ENCODE data around the gene ISLR. TPM values are rescaled to one million over a fixed set of nuclear protein-coding genes. Genes with fewer than 3 reads are reported as not detected.

ISLR gene
- total RNA-seq, 2 experiments from 2014 or later = not detected

- Mint-ChIP-seq H3K4me3 (peak overlapping the region; percentile 47), H3K36me3 (ENCODE audit: low read depth) (peaks cover 2% of the 10 kb centered on the region), H3K27ac (peak overlapping the region; percentile 25), H3K4me1 (peaks cover 42% of the 10 kb centered on the region), H3K9me3 (no peaks in the 10 kb centered on the region), H3K27me3 (peaks cover 87% of the 10 kb centered on the region)
- ChIA-PET CTCF (interaction anchor here (0.6 to 1.0 kb wide), 2 partner anchors 11 to 551 kb away, joined by 3 to 4 read pairs; no protein-coding TSS in a partner anchor), POLR2A (no interaction called here)
- DNase-seq = no peak
Measured at GRCh38 chr15:74132681-74133651, 40.5 kb upstream of the ISLR start.

GRCh38 chr15:74133694-74134386 lies 39.7 kb upstream of the ISLR start:
- CTCF ChIA-PET = interaction anchor here (1.0 kb wide), 1 partner anchor 10 kb away, joined by 3 read pairs; no protein-coding TSS in a partner anchor
- H3K4me1 Mint-ChIP-seq = peaks cover 40% of the 10 kb centered on the region
- no peaks in the 10 kb centered on the region for H3K9me3 Mint-ChIP-seq
- H3K4me3 Mint-ChIP-seq = peak overlapping the region; percentile 22
- H3K36me3 Mint-ChIP-seq (ENCODE audit: low read depth) = peaks cover 2% of the 10 kb centered on the region
- H3K27ac Mint-ChIP-seq = no peak overlapping the region
- DNase-seq = no peak
- POLR2A ChIA-PET = no interaction called here
- peaks cover 88% of the 10 kb centered on the region for H3K27me3 Mint-ChIP-seq

DNA sequence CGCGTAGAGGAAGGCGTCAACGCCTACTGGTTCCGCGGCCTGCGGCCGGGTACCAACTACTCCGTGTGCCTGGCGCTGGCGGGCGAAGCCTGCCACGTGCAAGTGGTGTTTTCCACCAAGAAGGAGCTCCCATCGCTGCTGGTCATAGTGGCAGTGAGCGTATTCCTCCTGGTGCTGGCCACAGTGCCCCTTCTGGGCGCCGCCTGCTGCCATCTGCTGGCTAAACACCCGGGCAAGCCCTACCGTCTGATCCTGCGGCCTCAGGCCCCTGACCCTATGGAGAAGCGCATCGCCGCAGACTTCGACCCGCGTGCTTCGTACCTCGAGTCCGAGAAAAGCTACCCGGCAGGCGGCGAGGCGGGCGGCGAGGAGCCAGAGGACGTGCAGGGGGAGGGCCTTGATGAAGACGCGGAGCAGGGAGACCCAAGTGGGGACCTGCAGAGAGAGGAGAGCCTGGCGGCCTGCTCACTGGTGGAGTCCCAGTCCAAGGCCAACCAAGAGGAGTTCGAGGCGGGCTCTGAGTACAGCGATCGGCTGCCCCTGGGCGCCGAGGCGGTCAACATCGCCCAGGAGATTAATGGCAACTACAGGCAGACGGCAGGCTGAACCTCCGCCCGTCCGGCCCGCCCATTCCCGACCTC lies 39.0 kb upstream of the ISLR start:
- H3K36me3 Mint-ChIP-seq (ENCODE audit: low read depth) = peaks cover 2% of the 10 kb centered on the region
- ChIA-PET POLR2A (no interaction called here), CTCF (no interaction called here)
- H3K9me3 Mint-ChIP-seq = no peaks in the 10 kb centered on the region
- peaks cover 38% of the 10 kb centered on the region for H3K4me1 Mint-ChIP-seq
- peaks cover 86% of the 10 kb centered on the region for H3K27me3 Mint-ChIP-seq
- H3K4me3 Mint-ChIP-seq = peak overlapping the region; percentile 48
- DNase-seq = no peak
- H3K27ac Mint-ChIP-seq = peak overlapping the region; percentile 69

- peaks cover 34% of the 10 kb centered on the region for H3K4me1 Mint-ChIP-seq
- DNase-seq = no peak
Measured at GRCh38 chr15:74135041-74135565, 38.4 kb upstream of the ISLR start.

DNA sequence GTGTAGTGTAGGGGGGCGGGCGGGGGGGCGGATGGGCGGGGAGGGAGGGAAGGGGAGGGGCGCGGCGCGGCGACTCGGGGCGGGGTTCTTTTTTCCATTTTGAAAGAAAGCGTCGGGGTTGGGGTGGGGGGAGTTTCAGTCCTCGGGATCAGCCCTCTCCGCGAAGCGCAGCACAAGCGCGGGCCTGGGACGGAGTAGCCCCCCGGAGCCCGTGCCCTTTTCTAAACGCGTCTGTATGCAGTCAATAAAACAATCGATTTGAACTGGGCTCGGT lies 37.0 kb upstream of the ISLR start:
- DNase-seq = no peak
- ChIA-PET POLR2A (no interaction called here), CTCF (no interaction called here)
- Mint-ChIP-seq H3K36me3 (ENCODE audit: low read depth) (no peaks in the 10 kb centered on the region), H3K4me1 (peaks cover 29% of the 10 kb centered on the region), H3K9me3 (no peaks in the 10 kb centered on the region), H3K27ac (no peak overlapping the region), H3K27me3 (peaks cover 73% of the 10 kb centered on the region), H3K4me3 (peak overlapping the region; percentile 51)

More at GRCh38 chr15:74135041-74135565, 38.4 kb upstream of the ISLR start:
- ChIA-PET CTCF (no interaction called here), POLR2A (no interaction called here)
- Mint-ChIP-seq H3K27ac (peak overlapping the region; percentile 69), H3K27me3 (peaks cover 82% of the 10 kb centered on the region), H3K9me3 (no peaks in the 10 kb centered on the region), H3K4me3 (peak overlapping the region; percentile 48), H3K36me3 (ENCODE audit: low read depth) (peaks cover 2% of the 10 kb centered on the region)

GRCh38 chr15:74136814-74137536 lies 36.5 kb upstream of the ISLR start:
- Mint-ChIP-seq H3K4me3 (peak overlapping the region; percentile 51), H3K27me3 (peaks cover 68% of the 10 kb centered on the region), H3K36me3 (ENCODE audit: low read depth) (no peaks in the 10 kb centered on the region), H3K27ac (no peak overlapping the region), H3K9me3 (no peaks in the 10 kb centered on the region), H3K4me1 (peaks cover 27% of the 10 kb centered on the region)
- ChIA-PET CTCF (no interaction called here), POLR2A (no interaction called here)
- DNase-seq = no peak

DNA sequence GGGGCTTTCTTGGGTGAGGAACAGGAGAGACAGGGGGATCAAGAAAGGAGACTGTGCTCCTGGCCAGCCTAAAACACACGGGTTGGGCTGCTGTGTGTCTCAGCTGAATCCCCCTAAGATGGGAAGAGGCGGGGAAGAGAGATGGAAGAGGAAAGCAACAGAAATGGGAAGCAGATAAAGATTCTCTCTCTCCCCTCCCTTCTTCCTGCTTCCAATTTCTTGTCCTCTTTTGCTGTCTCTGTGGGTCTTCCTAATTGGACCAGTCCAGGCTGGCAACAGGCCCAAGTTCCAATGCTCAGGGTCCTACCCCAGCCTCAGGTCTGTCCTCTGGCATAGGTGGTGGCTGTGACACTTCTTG lies 36.0 kb upstream of the ISLR start:
- H3K4me3 Mint-ChIP-seq = no peak overlapping the region
- ChIA-PET CTCF (no interaction called here), POLR2A (no interaction called here)
- DNase-seq = no peak
- peaks cover 65% of the 10 kb centered on the region for H3K27me3 Mint-ChIP-seq
- peaks cover 25% of the 10 kb centered on the region for H3K4me1 Mint-ChIP-seq
- H3K9me3 Mint-ChIP-seq = no peaks in the 10 kb centered on the region
- no peaks in the 10 kb centered on the region for H3K36me3 Mint-ChIP-seq (ENCODE audit: low read depth)
- H3K27ac Mint-ChIP-seq = no peak overlapping the region

GRCh38 chr15:74138642-74139041 lies 34.9 kb upstream of the ISLR start:
- CTCF ChIA-PET = no interaction called here
- no peak overlapping the region for H3K27ac Mint-ChIP-seq

GRCh38 chr15:74141591-74141990 lies 31.9 kb upstream of the ISLR start:
- Mint-ChIP-seq H3K36me3 (ENCODE audit: low read depth) (no peaks in the 10 kb centered on the region), H3K4me1 (peaks cover 7% of the 10 kb centered on the region), H3K27ac (no peak overlapping the region), H3K27me3 (peaks cover 56% of the 10 kb centered on the region), H3K9me3 (no peaks in the 10 kb centered on the region), H3K4me3 (no peak overlapping the region)
- DNase-seq = no peak
- ChIA-PET CTCF (no interaction called here), POLR2A (no interaction called here)

More at GRCh38 chr15:74138642-74139041, 34.9 kb upstream of the ISLR start:
- Mint-ChIP-seq H3K4me1 (peaks cover 18% of the 10 kb centered on the region), H3K27me3 (peaks cover 58% of the 10 kb centered on the region), H3K4me3 (no peak overlapping the region), H3K9me3 (no peaks in the 10 kb centered on the region), H3K36me3 (ENCODE audit: low read depth) (no peaks in the 10 kb centered on the region)
- DNase-seq = no peak
- POLR2A ChIA-PET = no interaction called here

DNA sequence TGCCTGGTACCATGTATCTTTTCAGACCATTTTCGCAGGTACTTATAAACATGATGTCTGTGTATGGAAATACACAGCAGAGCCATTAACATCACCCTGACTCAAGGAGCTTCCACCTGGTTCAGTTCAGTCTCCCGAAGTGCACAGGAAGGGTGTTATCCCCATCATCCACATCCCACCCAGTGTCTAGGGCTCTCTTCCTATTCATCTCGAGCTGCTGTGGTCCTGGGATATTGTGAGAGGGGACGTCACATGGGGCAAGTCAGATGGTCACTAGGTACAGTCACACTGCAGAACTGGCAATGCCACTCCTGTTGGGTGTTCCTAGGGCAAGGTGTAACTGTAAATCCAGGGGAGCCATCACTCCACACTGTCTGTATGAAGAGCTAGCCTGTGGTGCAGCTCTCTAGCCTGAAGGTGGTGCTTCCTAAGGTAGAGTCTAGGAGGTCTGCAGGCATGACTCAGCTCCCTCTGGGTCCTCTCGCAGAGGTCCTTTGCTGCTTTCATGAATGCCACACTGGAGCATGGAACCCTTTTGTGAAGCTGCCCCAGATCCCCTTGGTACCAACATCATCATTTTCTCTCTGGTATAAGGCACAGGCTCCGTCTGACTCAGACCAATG lies 29.2 kb upstream of the ISLR start:
- Mint-ChIP-seq H3K4me1 (no peaks in the 10 kb centered on the region), H3K4me3 (no peak overlapping the region), H3K27me3 (peaks cover 54% of the 10 kb centered on the region), H3K36me3 (ENCODE audit: low read depth) (no peaks in the 10 kb centered on the region), H3K27ac (no peak overlapping the region), H3K9me3 (no peaks in the 10 kb centered on the region)
- DNase-seq = no peak
- ChIA-PET CTCF (interaction anchor here (0.8 to 1.2 kb wide), 2 partner anchors 11 to 12 kb away, joined by 3 read pairs; no protein-coding TSS in a partner anchor), POLR2A (no interaction called here)

DNA sequence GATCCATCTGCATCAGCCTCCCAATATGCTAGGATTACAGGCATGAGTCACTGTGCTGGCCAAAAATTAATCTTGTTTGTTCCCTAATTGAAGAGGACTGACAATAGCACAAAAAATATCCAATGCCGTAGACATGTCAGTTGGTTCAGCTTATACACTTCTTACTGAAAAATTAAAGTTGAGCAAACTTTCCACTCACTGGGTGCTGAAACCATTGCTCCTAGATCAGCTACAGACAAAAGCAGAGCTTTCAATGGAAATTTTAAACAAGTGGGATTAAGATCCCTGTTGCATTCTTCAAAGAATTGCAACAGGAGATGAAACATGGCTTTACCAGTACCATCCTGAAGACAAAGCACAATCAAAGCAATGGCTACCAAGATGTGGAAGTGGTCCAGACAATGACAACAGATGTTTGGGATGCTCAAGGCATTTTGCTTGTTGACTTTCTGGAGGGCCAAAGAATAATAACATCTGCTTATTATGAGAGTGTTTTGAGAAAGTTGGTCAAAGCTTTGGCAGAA lies 27.2 kb upstream of the ISLR start:
- Mint-ChIP-seq H3K27me3 (peaks cover 49% of the 10 kb centered on the region), H3K36me3 (ENCODE audit: low read depth) (no peaks in the 10 kb centered on the region), H3K4me1 (no peaks in the 10 kb centered on the region), H3K4me3 (no peak overlapping the region), H3K9me3 (no peaks in the 10 kb centered on the region), H3K27ac (no peak overlapping the region)
- DNase-seq = no peak
- POLR2A ChIA-PET = no interaction called here
- CTCF ChIA-PET = no interaction called here

DNA sequence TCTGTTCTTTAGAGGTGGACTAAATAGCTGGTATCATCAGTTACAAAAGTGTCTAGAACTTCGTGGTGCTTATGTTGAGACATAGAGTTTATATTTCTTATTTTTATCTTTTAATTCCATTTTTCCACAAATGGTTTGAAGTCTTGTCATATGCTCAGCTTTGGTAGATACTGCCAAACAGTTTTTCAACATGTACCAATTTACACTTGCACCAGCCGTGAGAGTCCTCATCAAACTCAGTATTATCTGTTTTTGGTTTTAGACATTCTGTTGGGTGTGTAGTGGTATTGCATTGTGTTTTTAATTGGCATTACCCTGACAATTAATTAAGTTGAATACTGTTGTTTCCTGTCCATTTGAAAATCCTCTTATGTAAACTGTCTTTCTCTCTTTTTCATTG lies 26.5 kb upstream of the ISLR start:
- Mint-ChIP-seq H3K4me1 (no peaks in the 10 kb centered on the region), H3K9me3 (no peaks in the 10 kb centered on the region), H3K27ac (no peak overlapping the region), H3K36me3 (ENCODE audit: low read depth) (no peaks in the 10 kb centered on the region), H3K27me3 (peaks cover 56% of the 10 kb centered on the region), H3K4me3 (no peak overlapping the region)
- ChIA-PET CTCF (no interaction called here), POLR2A (no interaction called here)
- DNase-seq = no peak
